Activated CD4-positive, alpha-beta T cell treated with anti-CD3 and anti-CD28 coated beads for 24 hours (primary cell): Measurements from ENCODE around the gene ZNF827.

ENCODE experiments used
- DNase-seq, 2 donors: peaks; one replicate each; pipeline ENCODE4 v3.0.0-alpha.2; 2020; ENCODE audit warnings: low read depth in 2 of 2

Gene ZNF827, protein sequence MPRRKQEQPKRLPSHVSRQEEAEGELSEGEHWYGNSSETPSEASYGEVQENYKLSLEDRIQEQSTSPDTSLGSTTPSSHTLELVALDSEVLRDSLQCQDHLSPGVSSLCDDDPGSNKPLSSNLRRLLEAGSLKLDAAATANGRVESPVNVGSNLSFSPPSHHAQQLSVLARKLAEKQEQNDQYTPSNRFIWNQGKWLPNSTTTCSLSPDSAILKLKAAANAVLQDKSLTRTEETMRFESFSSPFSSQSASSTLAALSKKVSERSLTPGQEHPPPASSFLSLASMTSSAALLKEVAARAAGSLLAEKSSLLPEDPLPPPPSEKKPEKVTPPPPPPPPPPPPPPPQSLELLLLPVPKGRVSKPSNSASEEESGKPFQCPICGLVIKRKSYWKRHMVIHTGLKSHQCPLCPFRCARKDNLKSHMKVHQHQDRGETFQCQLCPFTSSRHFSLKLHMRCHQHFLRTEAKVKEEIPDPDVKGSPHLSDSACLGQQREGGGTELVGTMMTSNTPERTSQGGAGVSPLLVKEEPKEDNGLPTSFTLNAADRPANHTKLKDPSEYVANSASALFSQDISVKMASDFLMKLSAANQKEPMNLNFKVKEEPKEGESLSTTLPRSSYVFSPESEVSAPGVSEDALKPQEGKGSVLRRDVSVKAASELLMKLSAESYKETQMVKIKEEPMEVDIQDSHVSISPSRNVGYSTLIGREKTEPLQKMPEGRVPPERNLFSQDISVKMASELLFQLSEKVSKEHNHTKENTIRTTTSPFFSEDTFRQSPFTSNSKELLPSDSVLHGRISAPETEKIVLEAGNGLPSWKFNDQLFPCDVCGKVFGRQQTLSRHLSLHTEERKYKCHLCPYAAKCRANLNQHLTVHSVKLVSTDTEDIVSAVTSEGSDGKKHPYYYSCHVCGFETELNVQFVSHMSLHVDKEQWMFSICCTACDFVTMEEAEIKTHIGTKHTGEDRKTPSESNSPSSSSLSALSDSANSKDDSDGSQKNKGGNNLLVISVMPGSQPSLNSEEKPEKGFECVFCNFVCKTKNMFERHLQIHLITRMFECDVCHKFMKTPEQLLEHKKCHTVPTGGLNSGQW

GRCh38 chr4:145938618-145939440 is at the start of gene ZNF827:
TSS of gene ZNF827 (minus strand) at chr4:145938823. CDS start at chr4:145938407, 416 bp downstream.
- DNase-seq = peak; percentile 28 to 29

DNA sequence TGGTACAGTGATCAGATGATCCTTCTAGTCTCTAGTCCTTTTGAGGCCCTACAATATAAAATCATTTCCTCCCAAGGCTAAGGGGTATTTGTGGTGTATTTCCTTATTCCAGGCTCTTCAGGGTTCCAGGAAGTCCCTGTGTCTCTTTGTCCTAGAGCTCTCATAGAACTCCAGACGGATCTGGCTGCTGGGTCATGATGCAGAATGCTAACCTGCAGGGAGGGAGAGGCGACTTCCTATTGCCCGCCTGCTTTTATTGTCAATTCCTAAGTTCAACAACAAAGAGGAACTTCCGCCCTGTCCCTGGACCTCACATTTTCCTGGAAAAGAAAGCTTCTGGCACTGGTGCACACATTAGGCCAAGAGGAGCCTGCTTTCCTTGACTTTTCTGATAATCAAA is 45.9 kb upstream of the ZNF827 start:
- no peak for DNase-seq

DNA sequence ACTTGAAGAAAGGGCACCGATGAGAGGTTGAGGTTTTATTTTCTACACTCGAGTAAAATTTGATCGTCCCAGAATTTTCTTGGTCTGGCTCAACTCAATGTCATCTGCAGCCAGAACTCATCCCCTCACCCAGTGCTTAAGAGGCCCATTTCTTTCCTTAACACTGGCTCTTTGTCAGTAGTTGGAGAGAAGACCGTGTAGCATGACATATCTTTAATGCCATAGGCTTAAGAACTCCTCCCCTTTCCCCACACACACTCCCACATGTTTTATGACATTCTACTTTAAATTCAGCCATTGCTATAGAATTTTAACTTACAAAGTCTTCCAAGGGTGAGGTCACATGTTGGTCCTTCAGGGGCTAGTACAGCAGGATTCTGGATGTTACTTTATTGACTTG is 44.2 kb upstream of the ZNF827 start:
- DNase-seq = no peak

- no peak for DNase-seq
These were observed 40.5 kb upstream of the ZNF827 start for GRCh38 chr4:145979160-145979559.

DNA sequence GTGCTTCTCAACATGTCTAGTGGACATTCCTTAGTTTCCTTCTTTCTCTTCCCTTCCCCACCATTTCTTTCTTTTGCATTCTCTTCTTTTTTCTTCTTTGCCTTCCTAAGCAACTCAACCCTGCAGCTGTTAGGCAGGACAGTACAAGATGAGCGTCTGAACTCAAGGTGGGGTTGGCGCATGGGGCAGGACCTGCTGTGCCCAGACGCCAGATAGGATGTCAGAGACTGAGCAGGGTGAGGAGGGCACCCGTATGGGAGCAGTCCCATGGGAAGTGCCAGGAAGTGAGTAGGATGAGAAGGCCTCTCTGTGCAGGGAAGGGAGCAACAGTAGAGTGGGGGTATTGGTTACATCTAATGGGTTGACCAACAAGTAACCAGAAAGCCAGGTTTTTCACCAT is 38.1 kb upstream of the ZNF827 start:
- no peak for DNase-seq

- no peak for DNase-seq
These were observed 21.4 kb upstream of the ZNF827 start for GRCh38 chr4:145960012-145960411.

DNA sequence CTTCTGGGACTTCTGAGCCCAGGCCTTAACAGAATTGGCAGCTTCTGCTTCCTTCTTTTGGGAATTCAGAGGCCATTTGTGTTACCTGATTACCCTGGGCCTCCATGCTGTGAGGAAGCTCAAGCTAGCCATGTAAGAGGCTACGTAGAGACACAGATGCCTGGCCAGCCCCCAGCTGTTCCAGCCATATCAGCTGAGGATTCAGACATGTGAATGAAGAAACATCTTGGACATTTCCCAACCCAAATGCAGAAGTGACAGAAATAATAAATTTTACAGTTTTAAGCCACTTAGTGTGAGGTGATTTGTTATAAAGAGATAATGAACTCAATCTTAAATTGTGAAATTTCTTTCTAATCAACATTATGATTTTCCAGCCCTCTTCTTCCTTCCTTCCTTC is 18.7 kb upstream of the ZNF827 start:
- no peak for DNase-seq

GRCh38 chr4:145956288-145956890 is 17.8 kb upstream of the ZNF827 start:
- peak in 1 of 2 donors; percentile 36 for DNase-seq

DNA sequence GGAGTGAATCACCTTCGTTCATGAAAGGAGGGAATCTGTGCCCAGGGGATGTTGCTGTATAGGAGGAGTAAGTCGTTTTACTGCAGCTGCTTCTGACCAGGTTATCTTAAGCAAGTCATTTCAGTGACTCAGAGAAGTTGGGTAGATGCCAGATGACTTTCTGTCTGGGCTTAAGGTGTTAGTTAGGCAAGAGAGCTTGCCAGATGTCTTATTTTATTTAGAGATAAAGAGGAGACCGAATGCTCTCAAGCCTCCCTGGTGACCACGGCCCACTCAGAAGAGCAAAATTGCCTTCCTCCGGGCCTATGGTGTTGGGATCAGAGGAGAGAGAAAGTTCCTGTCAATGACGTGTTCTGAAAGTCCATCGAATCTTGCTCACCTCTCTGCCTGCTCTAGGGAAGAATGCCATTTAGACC is 16.3 kb upstream of the ZNF827 start:
- DNase-seq = no peak

DNA sequence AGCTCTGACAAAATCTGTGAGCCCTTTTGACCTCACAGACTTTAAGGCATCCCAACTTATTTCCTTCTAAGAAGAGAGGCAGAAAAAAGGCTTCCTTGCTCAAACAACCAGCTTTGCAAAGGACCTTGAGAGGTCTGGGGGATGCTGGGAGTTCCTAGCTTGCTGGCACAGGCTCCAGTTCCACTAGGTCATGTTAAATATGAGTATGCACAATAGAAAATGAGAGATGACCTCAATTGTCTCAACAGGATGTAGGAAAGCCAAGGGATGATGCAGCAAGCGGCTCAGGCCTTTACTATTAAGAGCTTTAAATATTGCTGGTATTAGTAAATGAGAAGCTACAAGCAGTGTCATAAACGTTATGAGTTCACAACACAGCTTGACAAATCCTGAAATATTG is 13.3 kb upstream of the ZNF827 start:
- DNase-seq = no peak

GRCh38 chr4:145945431-145946155 is 7.0 kb upstream of the ZNF827 start:
- DNase-seq = no peak

GRCh38 chr4:145944886-145945285 is 6.3 kb upstream of the ZNF827 start:
- no peak for DNase-seq

GRCh38 chr4:145939856-145940255 is 1.2 kb upstream of the ZNF827 start:
- DNase-seq = no peak

DNA sequence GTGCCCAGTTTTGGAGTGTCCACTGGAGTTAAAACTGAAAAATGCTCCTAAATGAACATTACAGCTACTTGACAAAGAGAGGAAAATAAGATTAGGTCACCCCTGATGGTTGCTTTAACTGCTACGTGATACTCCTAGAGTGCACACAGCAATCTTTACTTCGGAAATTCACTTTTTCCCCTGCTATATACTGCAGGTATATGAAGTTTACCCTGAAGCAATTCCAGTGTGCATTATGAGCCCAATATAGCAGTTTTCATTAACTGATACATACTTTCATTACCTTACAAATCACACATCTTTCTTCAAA is 773 bp upstream of the ZNF827 start:
- no peak for DNase-seq

GRCh38 chr4:145937971-145938611 is 532 bp downstream of the ZNF827 start:
- DNase-seq = peak; percentile 8 to 23

GRCh38 chr4:145936997-145937901 is 1.4 kb downstream of the ZNF827 start:
- DNase-seq = peak; percentile 25 to 33

DNA sequence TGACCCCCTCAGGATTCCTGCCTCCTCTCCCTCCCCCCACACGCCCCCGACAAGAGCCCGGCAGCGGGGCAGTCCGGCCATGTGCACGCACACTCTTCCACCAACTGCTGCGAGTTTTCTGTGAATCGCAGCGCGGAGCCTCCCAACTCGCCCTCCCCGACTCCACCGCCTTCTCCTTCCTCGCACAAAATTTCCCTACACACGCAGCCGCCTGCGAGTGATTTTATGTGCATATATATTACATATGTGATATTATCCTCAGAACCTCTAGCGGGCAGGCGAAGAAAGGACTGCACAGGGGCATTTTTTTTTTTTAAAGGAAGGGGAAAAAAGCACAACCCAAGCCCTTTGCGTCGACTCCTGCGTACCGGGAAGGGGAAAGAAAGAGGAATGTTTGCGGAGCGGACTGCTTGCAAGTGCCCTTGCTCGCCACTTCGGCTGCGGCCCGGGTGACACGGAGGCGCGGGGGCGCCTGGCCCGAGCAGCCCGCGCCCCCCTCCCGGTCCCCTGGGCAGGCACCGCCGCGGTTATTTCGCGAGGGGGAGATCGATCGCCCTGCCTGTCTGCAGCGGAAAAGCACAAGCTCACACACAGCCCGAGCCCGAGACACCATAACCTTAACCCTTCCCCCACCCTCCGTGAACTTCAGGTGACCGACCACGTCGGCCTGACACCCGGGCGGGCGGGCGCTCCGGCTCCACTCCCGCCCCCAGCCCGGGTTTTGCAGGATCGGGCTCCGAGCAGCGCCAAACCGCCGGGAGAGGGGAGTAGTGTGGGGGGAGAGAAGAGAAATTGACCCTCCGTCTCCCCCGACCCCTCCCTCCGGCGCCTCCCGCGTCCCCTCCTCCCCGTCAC is 2.3 kb downstream of the ZNF827 start:
- peak; percentile 27 to 30 for DNase-seq
